NCI-H2227 treated with DMSO at 0.1 percent for 48 hours (cell line): ENCODE data around the gene TSPEAR.
"Not testable (repeated sequence)": the region's sequence is repeated elsewhere in the genome, so short reads cannot be mapped to it uniquely, and the experiment has no call there.

ENCODE experiments used
- DNase-seq: peaks from one replicate; lab custom pipeline; 2025; lab: John Stamatoyannopoulos, UW

TSPEAR gene

GRCh38 chr21:44627181-44627822 is 84.1 kb downstream of the TSPEAR start:
- not testable (repeated sequence) for DNase-seq

GRCh38 chr21:44626673-44627143 is 84.7 kb downstream of the TSPEAR start, which contains the start of gene KRTAP10-9:
KRTAP10-9 (plus strand) TSS chr21:44627093; CDS start chr21:44627172, 79 bp downstream.
- no peak for DNase-seq

- DNase-seq, result no peak
Observed at GRCh38 chr21:44626262-44626661, 85.1 kb downstream of the TSPEAR start.

GRCh38 chr21:44625756-44626155 is 85.6 kb downstream of the TSPEAR start:
- no peak for DNase-seq

- no peak for DNase-seq
Observed at GRCh38 chr21:44623575-44623974, 87.8 kb downstream of the TSPEAR start.

GRCh38 chr21:44619886-44620285 is 91.5 kb downstream of the TSPEAR start:
- no peak for DNase-seq

GRCh38 chr21:44618909-44619308 is 92.5 kb downstream of the TSPEAR start:
- no peak for DNase-seq

GRCh38 chr21:44618504-44618903 is 92.9 kb downstream of the TSPEAR start:
- DNase-seq, result no peak

- no peak for DNase-seq
Observed at GRCh38 chr21:44617071-44617501, 94.3 kb downstream of the TSPEAR start.

GRCh38 chr21:44616591-44616926 is 94.8 kb downstream of the TSPEAR start:
- DNase-seq, result no peak

GRCh38 chr21:44615911-44616590 is 95.3 kb downstream of the TSPEAR start:
- DNase-seq, result no peak

- DNase-seq, result no peak
Observed at GRCh38 chr21:44615466-44615865, 95.9 kb downstream of the TSPEAR start.

GRCh38 chr21:44614961-44615391 is 96.4 kb downstream of the TSPEAR start:
- DNase-seq, result no peak

GRCh38 chr21:44614161-44614631 is 97.2 kb downstream of the TSPEAR start:
- DNase-seq, result no peak

- DNase-seq, result no peak
Observed at GRCh38 chr21:44613386-44614155, 97.8 kb downstream of the TSPEAR start.

GRCh38 chr21:44612669-44613229 is 98.6 kb downstream of the TSPEAR start:
- DNase-seq, result no peak

- DNase-seq, result no peak
Observed at GRCh38 chr21:44612029-44612486, 99.3 kb downstream of the TSPEAR start, which contains the start of gene KRTAP10-8. KRTAP10-8 (plus strand) TSS chr21:44612079; CDS start chr21:44612101, 22 bp downstream.

GRCh38 chr21:44611551-44611950 is 99.8 kb downstream of the TSPEAR start:
- DNase-seq, result no peak

- not testable (repeated sequence) for DNase-seq
Observed at GRCh38 chr21:44610157-44610843, 101.1 kb downstream of the TSPEAR start.

- DNase-seq, result no peak
Observed at GRCh38 chr21:44609193-44609592, 102.2 kb downstream of the TSPEAR start.

- DNase-seq, result no peak
Observed at GRCh38 chr21:44606495-44606894, 104.9 kb downstream of the TSPEAR start.
